ENCODE data around the gene HLA-DMB. TPM values are rescaled to one million over a fixed set of nuclear protein-coding genes. Genes with fewer than 3 reads are reported as not detected.

The HLA-DMB gene
- total RNA-seq, 1 donor from 2014 or later = 1.1 TPM

DNA sequence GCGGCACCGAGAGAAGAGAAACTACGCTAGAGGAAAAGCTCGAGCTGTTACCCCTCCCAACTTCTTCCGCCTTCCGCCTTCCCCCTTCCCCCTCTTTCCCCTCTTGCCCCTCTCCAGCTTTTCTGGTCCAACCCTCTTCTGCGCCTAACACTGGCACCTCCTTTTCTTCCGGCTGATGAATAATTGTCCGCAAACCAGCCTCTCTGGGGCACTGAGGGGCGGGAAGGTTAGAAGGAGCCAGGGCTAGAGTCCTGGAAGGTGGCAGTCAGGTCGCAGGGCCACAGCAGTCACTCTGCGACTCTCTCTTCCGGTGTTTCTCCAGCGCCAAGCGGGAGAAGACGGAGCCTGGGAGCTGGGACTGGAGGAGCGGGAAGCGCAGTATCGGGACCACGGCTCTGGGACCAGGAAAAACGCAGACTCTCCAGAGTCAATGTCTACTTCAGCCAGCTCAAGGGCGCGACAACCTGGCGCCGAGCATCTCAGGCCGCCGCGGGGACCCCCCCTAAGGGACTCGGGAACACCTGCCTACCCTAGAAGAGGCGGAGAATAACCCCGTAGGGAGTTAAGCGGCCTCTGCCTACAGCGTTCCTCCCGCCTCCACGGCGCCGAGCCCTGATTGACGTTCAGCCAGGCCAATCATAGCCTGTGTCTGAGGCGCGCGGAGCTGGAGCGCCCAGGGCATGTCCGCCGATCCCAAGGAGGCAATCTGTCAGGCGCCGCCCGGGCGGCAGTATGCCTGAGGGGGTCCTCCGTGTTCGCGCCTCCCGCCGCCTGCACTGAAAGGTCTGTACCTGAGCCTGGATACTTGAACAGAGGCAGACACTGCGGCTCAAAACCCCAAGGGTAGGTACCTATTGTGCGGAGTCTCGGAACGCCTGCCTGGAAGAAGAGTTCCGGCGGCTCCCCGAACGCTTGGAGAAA, 46.5 kb downstream of the HLA-DMB start:
- Mint-ChIP-seq H3K27me3 (peaks cover 15% of the 10 kb centered on the region), H3K36me3 (ENCODE audit: insufficient read depth) (no peaks in the 10 kb centered on the region), H3K4me1 (ENCODE audit: low read depth) (peaks cover 10% of the 10 kb centered on the region), H3K27ac (peak overlapping the region; percentile 99), H3K4me3 (ENCODE audit: low read depth) (peak overlapping the region; percentile 97), H3K9me3 (ENCODE audit: low read depth) (no peaks in the 10 kb centered on the region)
- peak; percentile 9 for TF ChIP-seq CTCF (IDR thresholded peaks at IDR 0.05; ENCODE audit: unreplicated experiment)
- peak; percentile 98 for DNase-seq (ENCODE audit: low spot score, unreplicated experiment)

DNA sequence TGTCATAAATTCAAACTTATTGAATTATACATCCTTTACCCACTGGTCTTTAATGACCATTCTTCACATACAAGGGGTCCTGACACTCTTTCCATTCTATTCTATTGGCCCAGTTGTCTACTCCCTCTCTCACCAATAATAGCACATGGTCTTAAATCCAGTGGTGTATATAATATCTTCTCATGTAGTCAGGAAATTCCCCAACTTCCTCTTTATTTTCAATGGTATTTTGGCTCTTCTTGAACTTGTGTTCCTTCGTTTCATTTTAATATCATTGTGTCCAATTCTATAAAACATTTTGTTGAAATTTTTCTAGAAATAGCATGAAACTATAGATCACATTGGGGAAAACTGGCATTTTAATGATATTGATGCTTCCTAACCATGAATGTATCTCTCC, 50.0 kb downstream of the HLA-DMB start:
- H3K4me1 Mint-ChIP-seq (ENCODE audit: low read depth) = peaks cover 10% of the 10 kb centered on the region
- H3K9me3 Mint-ChIP-seq (ENCODE audit: low read depth) = no peaks in the 10 kb centered on the region
- peaks cover 37% of the 10 kb centered on the region for H3K27me3 Mint-ChIP-seq
- H3K27ac Mint-ChIP-seq = no peak overlapping the region
- TF ChIP-seq CTCF (IDR thresholded peaks at IDR 0.05; ENCODE audit: unreplicated experiment) = no peak
- H3K36me3 Mint-ChIP-seq (ENCODE audit: insufficient read depth) = no peaks in the 10 kb centered on the region
- no peak for DNase-seq (ENCODE audit: low spot score, unreplicated experiment)
- no peak overlapping the region for H3K4me3 Mint-ChIP-seq (ENCODE audit: low read depth)

GRCh38 chr6:32889533-32889932, 51.3 kb downstream of the HLA-DMB start:
- no peak for TF ChIP-seq CTCF (IDR thresholded peaks at IDR 0.05; ENCODE audit: unreplicated experiment)
- no peak overlapping the region for H3K4me3 Mint-ChIP-seq (ENCODE audit: low read depth)
- no peak for DNase-seq (ENCODE audit: low spot score, unreplicated experiment)
- H3K9me3 Mint-ChIP-seq (ENCODE audit: low read depth) = no peaks in the 10 kb centered on the region
- peaks cover 44% of the 10 kb centered on the region for H3K27me3 Mint-ChIP-seq
- no peaks in the 10 kb centered on the region for H3K4me1 Mint-ChIP-seq (ENCODE audit: low read depth)
- no peaks in the 10 kb centered on the region for H3K36me3 Mint-ChIP-seq (ENCODE audit: insufficient read depth)
- H3K27ac Mint-ChIP-seq = no peak overlapping the region

DNA sequence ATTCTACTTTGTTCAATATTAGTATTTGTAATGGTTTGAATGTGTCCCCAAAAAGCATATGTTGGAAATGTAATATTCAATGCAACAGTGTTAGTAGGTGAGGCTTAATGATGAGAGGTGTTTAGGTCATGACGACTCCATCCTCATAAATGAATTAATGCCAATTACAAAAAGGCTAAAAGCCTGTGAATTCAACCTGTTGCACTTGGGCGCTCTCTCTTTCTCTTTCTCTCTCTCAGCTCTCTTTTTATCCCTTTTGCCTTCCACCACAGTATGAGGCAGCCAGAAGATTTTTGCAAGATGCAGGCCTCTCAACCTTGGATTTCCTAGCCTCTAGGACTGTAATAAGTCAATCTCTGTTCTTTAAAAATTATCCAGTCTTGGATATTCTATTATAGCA, 52.3 kb downstream of the HLA-DMB start:
- H3K27me3 Mint-ChIP-seq = peaks cover 53% of the 10 kb centered on the region
- no peaks in the 10 kb centered on the region for H3K9me3 Mint-ChIP-seq (ENCODE audit: low read depth)
- H3K4me1 Mint-ChIP-seq (ENCODE audit: low read depth) = no peaks in the 10 kb centered on the region

DNA sequence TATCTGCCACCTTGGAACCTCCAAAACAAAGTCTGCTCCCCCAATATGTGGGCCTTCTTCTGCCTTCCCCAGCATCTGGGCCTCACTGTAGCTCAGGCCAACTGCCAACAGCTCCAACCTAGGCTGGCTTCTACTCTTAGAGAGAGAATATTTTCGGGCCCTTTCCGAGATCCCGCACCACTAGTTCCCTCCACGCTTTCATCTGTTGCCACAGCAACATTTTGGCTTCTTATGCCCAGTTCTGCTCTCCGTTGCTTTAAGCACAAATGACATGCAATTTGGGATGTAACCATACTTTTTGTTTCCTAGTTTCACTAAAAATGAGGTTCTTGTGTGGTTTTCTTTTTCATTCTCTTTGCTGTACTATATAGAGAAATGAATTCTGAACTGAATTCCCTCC, 53.2 kb downstream of the HLA-DMB start:
- no peak for TF ChIP-seq CTCF (IDR thresholded peaks at IDR 0.05; ENCODE audit: unreplicated experiment)
- Mint-ChIP-seq H3K27ac (no peak overlapping the region), H3K9me3 (ENCODE audit: low read depth) (no peaks in the 10 kb centered on the region), H3K4me3 (ENCODE audit: low read depth) (no peak overlapping the region), H3K27me3 (peaks cover 61% of the 10 kb centered on the region), H3K4me1 (ENCODE audit: low read depth) (no peaks in the 10 kb centered on the region), H3K36me3 (ENCODE audit: insufficient read depth) (no peaks in the 10 kb centered on the region)
- no peak for DNase-seq (ENCODE audit: low spot score, unreplicated experiment)

More for the DNA sequence above, 52.3 kb downstream of the HLA-DMB start:
- no peak overlapping the region for H3K27ac Mint-ChIP-seq
- no peak overlapping the region for H3K4me3 Mint-ChIP-seq (ENCODE audit: low read depth)
- no peak for TF ChIP-seq CTCF (IDR thresholded peaks at IDR 0.05; ENCODE audit: unreplicated experiment)
- H3K36me3 Mint-ChIP-seq (ENCODE audit: insufficient read depth) = no peaks in the 10 kb centered on the region
- no peak for DNase-seq (ENCODE audit: low spot score, unreplicated experiment)
